Activated T-cell treated with anti-CD3 and anti-CD28 coated beads for 4 hours (primary cell): ENCODE data around the gene ADAMTS15.
"Not testable (repeated sequence)": the region's sequence is repeated elsewhere in the genome, so short reads cannot be mapped to it uniquely, and the experiment has no call there.

Source experiments
- DNase-seq: peaks from one replicate; pipeline ENCODE4 v3.0.0-alpha.2; 2020

ADAMTS15 gene

DNA sequence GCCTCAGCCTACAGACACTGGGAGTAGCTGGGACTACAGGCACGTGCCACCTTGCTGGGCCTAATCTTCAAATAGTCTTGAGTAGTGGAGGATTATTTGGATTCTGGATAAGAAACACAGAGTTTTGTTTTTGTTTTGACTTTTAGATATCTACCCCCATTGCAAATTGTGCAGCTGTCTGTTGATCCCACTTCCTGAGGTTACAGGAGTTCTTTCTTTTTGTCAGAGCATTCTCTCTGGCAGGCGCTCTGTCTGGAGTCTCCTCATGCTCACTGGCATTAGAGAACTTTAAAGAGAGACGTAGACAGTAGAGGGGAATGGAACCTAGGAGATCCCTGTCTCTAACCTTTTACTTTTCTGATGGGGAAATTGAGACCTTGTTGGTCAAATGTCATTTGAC is 12.3 kb upstream of the ADAMTS15 start:
- DNase-seq = no peak

DNA sequence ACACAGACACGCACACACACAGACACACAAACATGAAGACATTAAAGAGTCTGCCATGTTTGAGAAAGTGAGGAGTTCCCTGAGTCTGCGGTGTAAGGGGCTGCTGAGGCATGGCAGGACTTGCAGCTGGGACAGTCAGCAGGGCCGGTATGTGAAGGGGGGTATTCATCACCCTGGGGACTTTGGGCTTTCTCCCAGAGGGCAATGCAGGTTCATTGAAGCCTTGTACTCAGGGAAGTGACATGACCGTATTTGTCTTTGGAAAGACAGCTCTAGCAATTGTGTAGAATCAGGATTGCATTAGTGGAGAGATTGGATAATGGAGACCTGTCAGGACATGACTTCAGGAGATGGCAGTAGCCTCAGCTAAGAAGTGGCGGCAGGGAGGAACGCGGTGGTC is 10.6 kb upstream of the ADAMTS15 start:
- DNase-seq = no peak

DNA sequence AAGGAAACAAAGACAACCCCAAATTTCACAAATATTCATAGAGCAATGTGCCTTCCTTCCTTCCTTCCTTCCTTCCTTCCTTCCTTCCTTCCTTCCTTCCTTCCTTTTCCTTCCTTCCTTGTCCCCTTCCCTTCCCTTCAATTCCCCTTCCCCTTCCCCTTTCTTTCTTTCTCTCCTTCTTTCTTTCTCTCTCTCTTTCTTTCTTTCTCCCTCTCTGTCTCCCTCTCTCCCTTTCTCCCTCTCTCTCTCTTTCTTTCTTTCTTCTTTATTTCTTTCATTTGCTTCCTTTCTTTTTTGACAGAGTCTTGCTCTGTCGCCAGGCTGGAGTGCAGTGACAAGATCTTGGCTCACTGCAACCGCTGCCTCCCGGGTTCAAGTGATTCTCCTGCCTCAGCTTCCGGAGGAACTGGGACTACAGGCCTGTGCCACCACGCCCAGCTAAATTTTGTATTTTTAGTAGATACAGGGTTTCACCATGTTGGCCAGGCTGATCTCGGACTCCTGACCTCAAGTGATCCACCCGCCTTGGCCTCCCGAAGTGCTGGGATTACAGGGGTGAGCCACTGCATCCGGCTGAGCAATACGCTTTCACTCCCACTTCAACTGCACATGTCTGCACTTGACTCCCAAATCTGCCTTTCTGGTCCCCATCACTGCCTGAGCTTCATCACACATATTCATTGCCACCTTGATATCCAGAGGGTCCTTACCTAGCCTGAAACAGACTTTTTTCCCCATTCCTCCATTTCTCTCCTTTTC is 9.9 kb upstream of the ADAMTS15 start:
- DNase-seq = not testable (repeated sequence)

DNA sequence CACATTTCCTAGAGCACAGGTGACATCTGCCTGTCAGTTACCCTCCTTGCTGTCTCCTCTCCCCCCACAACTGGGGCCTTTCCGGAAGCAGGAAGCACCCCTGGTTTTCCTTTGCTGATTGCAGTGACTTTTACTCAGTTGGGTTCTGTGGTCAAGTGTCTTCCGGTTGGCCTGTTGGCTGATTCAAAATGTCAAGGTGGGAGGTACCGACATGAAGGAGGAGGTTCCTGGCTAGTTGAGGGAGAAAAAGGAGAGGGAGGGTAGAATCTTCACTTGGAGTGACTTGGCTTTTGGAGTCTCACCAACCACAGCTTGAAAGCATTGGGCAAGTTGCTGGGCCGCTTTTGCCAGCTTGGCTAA is 9.3 kb upstream of the ADAMTS15 start:
- no peak for DNase-seq

DNA sequence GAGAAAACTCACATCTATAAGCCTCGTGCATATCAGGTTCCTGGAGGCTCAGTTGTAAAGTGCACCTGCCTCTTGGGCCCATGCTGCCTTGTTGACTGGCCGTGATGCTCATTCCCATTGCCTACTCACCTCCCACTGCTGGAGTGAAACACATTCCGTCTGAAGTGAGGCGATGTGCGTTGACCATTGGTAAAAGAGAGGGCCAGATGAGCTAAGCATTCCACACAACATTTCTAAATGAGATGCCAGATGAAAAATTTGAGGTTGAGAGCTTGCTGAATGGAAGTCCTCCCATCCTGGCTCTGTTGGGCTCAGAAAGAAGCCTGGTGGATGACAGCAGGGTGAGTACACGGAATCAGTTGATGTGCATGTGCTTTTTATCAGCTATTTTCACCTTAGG is 8.6 kb upstream of the ADAMTS15 start:
- DNase-seq = no peak

DNA sequence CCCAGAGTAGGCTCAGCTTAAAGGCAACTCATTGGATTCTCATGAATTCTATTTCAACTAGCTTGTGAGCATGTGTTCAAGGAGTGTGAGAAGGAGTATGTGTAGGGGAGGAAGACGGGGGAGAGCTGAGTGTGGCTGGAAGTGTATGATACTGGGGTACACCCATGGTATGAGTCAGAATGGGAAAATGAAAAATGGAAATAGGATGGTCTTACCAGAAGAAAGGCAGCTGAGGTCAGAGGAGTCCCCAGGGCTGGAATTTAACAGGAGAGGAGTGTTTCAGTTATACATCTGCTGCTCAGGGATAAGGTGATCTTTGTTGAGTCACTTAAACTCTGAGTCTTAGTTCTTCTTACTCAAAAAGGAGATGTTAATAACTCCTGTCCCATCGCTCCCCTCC is 6.7 kb upstream of the ADAMTS15 start:
- DNase-seq = no peak

DNA sequence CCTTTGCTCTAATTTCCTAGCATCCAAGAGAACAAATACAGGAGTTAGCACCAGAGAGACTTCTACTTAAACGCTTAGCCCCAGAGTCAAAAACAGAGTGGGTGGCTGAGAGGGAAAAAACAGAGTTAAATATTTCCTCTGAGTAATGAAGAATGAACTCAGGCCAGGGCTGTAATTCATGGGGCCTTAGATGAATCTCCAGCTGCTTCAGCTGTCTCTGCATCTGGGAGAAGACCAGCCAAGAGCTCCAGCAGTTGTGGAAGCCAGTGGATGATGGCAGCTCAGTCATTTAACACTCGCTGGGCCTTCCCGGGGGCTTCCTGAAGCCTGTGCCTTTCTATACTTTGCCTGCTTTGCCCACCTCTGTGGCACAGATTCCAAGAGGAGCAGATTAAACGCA is 5.7 kb upstream of the ADAMTS15 start:
- DNase-seq = no peak

DNA sequence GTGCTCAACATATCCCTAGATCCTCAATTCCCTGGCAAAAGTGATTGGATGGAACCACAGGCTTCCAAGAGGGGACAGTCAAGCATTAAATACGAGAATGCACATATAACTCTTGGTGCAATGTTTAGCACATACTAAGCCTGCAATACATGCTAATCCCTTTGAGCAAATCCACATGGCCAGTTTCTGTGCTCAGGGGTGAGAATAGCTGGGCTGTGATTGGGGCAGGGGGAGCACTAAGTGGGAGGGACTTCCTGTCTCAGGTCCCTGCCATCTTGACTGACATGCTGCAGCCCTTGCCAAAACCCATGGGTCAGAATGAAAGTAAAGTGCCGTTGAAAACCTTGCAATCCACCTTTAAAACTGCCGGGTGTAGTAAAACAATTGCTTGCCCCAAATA is 2.7 kb upstream of the ADAMTS15 start:
- DNase-seq = no peak

DNA sequence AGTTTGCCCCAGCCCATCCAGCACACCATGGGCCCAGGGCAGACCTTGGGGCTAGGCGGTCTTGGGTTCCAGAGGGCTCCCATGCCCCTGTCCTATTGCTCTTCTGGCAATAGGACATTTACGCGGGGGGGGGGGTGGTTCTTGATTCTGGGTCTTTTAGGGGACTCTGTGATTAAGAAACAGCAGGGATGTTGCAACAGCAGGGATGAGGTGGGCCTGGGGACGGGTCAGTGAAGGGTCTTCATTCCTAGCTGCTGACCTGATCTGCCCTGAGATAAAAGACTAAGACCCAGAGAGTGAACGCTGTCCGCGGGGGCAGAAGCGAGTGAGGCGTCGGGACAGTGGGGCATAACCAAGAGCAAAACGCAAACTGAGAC is 418 bp upstream of the ADAMTS15 start:
- no peak for DNase-seq

DNA sequence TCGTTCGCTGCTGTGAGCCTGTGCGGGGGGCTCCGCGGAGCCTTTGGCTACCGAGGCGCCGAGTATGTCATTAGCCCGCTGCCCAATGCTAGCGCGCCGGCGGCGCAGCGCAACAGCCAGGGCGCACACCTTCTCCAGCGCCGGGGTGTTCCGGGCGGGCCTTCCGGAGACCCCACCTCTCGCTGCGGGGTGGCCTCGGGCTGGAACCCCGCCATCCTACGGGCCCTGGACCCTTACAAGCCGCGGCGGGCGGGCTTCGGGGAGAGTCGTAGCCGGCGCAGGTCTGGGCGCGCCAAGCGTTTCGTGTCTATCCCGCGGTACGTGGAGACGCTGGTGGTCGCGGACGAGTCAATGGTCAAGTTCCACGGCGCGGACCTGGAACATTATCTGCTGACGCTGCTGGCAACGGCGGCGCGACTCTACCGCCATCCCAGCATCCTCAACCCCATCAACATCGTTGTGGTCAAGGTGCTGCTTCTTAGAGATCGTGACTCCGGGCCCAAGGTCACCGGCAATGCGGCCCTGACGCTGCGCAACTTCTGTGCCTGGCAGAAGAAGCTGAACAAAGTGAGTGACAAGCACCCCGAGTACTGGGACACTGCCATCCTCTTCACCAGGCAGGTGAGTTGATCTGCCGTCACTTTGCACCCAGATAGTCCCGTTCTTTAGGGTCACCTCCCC is 1.0 kb downstream of the ADAMTS15 start:
- no peak for DNase-seq

DNA sequence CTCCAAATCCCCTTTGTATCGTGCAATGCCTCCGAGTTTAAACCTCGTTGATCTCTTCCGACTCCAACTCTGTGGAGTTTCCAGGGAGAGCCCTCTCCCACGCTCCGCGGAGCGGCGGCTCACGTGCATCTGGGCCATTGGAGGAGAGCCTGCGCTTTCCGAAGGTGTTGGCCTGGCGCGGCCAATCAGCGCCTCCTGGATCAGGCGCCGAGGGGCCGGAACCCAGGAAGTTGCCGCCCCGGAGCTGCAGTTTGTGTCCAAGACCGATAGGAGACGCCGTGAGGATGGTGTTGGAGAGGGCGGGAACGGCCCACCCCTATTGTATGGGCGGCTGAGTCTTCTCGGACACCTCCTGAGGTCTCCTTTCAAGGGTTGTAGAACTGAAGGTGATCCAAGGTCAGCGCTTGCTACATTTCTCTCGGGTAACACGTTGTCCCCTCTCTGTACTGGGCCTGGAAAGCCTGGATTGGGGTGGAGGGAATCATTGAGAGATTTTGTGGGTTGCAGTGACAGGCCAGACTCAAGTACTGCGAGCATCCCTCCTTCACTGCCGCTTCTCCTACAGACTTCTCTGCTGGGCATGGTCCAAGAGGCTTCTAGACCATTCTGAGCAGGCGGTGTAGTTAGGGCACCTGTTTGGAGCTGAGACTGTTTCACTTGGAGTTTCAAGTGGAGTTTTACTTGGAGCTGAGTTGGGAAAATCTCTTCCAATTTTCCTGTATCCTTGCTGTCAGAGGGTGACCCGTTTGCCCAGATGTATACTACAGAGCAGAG is 1.7 kb downstream of the ADAMTS15 start:
- DNase-seq = no peak

DNA sequence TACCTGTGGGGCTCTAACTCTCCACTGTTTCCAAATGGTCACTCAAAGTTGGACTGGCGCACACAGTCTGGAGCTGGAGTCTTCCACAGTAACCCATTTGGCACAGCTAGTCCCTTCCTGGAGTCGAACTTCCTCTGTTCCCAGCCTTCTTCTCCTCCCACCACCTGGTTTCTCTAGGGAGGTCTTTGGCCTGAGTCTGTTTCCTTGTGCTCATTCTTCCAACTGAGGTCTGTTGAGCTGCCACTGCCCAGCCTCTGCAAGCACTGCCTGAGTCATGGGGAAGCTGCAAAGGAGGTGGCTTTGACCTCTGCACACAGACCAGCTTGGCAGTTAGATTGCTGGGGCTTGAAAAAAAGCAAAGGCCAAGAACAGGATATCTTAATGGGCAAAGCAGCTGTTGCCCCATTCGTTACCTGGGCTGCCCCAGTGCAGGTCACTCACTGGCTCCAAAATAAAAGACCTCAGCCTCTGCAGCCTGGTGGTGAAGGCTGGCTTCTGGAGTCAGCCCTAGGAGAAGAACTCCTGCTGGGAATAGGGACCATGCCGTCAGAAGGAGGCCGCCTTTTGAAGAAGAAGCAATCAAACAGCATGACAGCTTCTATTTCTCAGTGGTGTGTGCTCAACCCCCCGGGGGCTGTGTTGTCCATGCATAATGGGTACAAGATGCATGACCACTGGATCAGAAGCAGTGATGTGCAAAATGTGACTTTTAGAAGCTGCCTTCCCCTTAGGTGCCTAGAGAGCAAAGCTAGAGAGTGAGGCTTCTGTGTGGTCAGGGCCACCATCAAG is 3.0 kb downstream of the ADAMTS15 start:
- DNase-seq = no peak

DNA sequence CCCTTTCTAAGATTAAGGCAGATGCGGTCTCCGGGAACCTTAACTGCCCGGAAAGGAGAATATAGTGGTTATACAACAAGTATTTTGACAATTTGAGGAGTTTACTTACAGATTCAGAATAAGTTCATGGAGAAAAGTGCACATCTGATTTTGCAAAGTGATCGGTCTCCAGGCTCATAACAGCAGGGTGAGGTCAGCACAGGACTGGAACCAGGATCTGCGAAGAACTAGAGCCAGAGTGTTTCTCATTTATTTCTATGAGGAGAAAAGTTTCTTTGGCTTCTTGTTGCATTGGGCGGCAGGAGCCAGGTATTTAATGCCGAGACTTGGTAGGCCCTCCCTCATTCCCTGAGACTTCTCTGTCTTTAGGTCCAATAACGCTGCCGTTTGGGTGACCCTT is 3.7 kb downstream of the ADAMTS15 start:
- no peak for DNase-seq

DNA sequence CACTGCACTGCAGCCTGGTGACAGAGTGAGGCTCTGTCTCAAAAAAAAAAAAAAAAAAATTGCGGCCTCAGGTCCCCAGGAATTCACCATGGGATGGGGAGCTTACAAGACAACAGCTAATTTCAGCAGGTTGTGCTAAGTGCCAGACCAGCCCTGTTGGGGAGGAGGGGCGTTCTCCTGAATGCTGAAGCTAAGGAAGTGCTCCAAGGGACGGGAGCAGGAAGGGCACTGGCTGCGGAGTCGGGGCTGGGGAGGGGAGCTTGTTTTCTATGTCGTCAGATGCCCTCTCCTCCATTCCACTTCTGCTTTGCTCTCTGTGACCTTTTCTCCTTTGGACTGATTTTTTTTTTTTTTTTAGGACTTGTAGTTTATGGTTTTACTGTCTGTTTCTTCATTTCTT is 4.5 kb downstream of the ADAMTS15 start:
- no peak for DNase-seq

DNA sequence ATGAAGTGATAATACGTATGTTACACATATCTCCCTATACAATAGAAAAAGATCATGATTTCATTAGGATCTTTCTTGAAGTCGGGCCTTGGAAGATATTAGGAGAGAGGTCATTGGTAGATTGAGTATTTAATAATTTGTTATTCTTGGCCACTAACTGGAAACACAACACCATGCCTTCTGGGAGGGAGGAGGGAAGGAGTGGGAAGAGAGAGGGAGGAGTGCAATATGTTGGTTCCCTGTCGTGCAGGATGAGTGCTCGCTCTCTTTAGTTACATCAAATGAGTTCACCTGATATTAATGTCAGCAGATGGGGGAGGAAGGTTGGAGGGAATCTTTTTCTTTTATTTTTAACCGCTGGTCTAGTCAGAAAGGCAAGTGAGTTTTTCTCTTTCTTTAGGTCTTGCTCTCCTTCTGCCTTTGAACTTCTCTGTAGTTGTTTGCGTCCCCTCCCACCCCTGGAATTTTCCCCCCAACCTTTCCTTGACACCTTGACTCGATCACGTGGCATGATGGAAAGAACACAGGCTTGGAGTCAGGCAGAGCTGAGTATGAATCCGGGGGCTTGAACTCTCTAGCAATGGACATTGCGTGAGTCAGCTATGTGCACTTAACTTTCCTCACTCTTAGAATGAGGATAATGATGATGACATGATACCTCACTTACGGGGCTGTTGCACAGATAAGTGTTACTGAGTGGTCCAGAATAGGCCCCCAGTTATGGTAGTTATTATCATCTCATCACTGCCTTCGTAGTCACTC is 6.2 kb downstream of the ADAMTS15 start:
- no peak for DNase-seq

DNA sequence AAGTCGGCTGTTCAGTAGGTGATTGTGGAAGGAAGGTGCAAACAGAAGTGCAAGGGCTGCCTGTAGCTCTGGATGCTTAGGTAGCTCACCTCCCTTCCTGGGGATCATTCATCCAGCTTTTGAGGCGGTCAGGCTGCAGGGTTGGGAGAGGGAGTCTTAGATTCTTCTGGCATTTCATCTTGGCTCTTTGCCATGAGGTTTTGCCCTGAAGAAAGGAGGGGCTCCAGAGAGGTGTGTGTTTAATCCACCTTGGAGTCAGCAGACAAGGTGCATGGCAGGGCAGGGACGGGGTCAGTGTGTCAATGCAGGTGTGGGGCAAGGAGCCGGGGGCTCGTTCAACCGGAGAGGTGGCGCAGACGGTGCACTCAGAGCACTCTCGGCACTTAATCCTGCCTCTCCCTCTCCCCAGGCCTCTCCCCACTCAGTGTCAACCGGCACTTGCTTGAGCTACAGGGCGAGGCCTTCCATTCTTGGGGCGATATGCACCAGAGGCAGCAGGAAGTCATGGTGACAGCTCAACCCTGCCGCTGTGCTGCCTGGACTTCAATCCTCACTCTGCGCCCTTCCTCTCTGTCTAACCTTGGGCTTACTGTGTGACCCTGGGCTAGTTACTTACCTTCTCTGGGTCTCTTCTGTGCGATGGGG is 7.2 kb downstream of the ADAMTS15 start:
- DNase-seq = no peak

DNA sequence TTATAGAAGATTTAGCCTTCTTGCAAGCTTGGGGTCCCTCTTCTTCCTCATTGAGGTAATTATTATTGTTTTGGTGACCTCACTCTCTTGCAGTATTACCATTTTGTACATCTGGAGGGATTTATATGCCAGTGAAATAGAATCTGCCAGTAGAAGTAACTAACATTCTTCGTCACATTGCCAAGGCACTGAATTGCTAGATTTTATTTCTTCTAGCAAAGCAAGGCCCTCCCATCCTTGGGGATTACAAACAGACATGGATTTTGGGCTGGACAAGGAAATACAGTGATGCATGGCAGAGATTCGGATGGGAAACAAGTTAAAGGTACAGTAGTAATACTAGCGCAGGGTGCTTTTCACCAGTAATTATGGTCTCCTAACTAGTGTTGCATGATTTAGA is 7.8 kb downstream of the ADAMTS15 start:
- DNase-seq = no peak

DNA sequence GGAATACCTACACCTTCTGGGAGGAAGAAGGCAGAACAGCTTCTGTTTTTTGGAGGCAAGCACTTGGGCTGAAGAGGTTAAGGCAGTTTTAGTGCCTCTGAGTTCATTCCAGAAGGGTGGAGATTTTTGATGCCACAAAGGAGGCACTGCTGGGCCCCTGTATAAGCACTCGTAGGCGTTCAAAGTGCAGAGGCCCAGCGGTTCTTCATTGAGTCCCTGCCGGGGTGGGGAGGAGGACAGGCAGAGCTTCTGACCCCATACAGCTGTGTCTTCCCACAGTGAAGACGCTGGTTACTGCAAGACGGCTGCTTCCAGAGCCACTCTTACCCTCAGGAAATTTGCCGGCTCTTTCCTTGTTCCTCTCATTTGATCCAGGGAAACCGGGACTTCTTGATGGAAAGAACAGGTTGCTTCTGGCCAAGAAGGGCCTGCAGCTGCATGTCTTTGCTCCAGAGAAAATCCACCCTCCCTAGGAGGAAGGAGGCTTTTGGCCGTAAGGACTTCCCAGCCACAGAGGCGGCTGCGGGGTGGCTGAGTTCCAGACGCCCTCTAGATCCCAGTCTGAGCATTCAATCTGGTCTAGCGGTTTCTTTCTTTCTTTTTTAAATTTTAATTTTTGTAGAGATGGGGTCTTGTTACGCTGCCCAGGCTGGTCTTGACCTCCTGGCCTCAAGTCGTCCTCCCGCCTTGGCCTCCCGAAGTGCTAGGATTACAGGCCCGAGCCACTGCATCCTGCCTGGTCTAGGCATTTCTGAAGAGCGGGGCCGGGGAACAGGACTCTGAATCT is 9.4 kb downstream of the ADAMTS15 start:
- DNase-seq = no peak

DNA sequence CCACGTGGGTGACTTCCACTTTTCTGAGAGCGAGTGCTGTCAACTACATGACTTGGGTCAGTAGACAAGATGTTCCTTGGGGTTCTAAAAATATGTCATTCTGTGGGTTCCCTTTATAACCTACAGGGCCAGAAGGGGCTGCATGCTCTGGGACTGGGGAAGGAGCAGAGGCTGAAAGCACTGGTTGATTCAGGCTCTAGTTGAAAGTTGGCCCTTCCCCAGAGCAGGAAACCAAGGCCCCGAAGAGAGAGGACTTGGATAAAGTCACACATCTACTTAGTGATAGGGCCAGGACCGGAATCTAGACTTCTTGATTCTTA is 9.9 kb downstream of the ADAMTS15 start:
- DNase-seq = no peak

DNA sequence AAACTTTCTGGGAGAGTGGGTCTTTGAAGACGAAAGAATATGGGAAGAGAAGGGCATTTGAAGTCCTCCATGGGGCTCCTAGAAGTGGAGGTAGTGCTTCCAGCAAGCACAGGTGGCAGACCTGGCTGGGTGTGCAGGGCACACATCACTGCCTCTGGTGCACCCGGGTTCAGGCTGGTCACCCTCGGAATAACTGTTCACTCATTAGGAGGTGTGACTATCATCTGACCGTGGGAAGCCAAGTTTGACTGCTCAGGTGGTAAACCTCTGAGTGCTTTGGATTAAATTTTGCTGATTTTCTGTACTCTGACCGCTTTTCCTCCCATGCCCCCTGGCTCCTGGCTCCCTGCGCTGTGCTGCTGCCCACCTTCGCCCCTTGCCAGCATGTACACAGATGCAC is 11.1 kb downstream of the ADAMTS15 start:
- no peak for DNase-seq

DNA sequence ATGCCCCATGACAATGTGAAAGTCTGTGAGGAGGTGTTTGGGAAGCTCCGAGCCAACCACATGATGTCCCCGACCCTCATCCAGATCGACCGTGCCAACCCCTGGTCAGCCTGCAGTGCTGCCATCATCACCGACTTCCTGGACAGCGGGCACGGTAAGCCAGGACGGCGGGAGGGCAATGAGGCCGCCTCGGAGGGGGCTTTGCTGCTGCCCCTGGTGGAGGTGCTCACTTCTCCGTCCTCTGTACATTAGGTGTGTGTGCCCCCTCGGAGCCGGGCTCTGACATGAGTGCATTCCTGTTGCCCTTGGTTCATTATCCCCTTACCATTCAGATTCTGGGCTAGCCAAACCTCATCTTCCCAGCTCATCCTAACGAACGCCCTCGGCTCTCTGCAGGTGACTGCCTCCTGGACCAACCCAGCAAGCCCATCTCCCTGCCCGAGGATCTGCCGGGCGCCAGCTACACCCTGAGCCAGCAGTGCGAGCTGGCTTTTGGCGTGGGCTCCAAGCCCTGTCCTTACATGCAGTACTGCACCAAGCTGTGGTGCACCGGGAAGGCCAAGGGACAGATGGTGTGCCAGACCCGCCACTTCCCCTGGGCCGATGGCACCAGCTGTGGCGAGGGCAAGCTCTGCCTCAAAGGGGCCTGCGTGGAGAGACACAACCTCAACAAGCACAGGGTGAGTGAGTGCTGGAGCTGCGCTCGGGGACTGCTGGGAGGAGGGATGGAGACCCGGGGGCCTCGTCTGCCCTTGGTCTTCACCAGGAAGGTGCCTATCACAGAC is 13.8 kb downstream of the ADAMTS15 start:
- no peak for DNase-seq
